AG04449 (cell line): ENCODE measurements around the gene RHBDF2.
A peak's percentile ranks its signal among the peaks of the same experiment; 100 is the strongest.

Source experiments
- CTCF ChIA-PET: fragments of 350-600 bp; formaldehyde crosslinking; extraction: SDS; loops from one replicate; lab custom pipeline; 2021; ENCODE audit warnings: antibody characterized with exemption; lab: Yijun Ruan, JAX
- POLR2A ChIA-PET: fragments of 400-600, 350-600 bp; formaldehyde crosslinking; extraction: SDS; loops from one replicate; lab custom pipeline; 2020; ENCODE audit warnings: antibody characterized with exemption, inconsistent platforms; lab: Yijun Ruan, JAX
- DNase-seq: peaks from one replicate; pipeline ENCODE4 v3.0.0-alpha.2; 2010; ENCODE audit warnings: low read depth, low spot score
- H3K4me3 ChIP-seq: 2 replicates; pipeline ENCODE4 v1.5.1; 2011; ENCODE audit warnings: low read depth, mild to moderate bottlenecking, control low read depth, low read length
- TF ChIP-seq, protein P1 (sequence below): IDR thresholded peaks from one replicate; pipeline ENCODE4 v1.5.1; 2011; ENCODE audit warnings: mild to moderate bottlenecking, moderate library complexity, low read length, control low read depth, inconsistent platforms; ENCODE audit not compliant: insufficient read depth; ENCODE audit errors: missing control alignments

RHBDF2 gene

DNA sequence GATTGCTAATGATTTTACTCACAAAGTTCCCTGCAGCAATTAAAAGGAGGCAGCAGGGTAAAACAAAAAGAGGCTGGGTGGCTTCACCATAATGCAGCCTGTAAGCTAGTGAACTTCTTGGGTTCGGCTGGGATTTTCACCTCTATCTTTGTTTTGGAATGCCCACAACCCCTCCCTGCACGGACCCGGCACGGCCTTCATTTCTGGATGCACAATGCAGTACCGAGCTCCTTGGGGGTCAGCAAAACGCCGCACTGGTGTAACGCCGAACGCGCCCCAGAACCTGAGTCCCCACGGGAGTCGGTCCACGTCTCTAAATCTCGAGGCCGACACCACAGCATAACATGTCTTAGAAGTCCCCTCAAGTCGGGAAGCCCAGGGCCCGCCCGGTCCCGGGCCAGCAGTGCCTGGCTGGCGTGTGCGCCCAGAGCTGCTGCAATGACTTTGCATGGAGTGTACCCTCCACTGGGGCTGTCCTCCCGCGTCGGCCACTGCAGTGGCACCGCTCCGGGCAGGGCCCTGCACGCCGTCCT, 49.0 kb downstream of the RHBDF2 start:
- TF ChIP-seq, protein P1, sequence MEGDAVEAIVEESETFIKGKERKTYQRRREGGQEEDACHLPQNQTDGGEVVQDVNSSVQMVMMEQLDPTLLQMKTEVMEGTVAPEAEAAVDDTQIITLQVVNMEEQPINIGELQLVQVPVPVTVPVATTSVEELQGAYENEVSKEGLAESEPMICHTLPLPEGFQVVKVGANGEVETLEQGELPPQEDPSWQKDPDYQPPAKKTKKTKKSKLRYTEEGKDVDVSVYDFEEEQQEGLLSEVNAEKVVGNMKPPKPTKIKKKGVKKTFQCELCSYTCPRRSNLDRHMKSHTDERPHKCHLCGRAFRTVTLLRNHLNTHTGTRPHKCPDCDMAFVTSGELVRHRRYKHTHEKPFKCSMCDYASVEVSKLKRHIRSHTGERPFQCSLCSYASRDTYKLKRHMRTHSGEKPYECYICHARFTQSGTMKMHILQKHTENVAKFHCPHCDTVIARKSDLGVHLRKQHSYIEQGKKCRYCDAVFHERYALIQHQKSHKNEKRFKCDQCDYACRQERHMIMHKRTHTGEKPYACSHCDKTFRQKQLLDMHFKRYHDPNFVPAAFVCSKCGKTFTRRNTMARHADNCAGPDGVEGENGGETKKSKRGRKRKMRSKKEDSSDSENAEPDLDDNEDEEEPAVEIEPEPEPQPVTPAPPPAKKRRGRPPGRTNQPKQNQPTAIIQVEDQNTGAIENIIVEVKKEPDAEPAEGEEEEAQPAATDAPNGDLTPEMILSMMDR, result no peak
- CTCF ChIA-PET, result interaction anchor here (0.7 to 34.4 kb wide), 10 partner anchors 11 to 172 kb away, joined by 3 to 1209 read pairs (median 4); partner anchors contain the start of genes AANAT and RHBDF2
- POLR2A ChIA-PET, result interaction anchor here (0.8 kb wide), 1 partner anchor 99 kb away, joined by 3 read pairs; no protein-coding TSS in a partner anchor
- no peak for DNase-seq
- H3K4me3 ChIP-seq, result peak overlapping the region; percentile 77

DNA sequence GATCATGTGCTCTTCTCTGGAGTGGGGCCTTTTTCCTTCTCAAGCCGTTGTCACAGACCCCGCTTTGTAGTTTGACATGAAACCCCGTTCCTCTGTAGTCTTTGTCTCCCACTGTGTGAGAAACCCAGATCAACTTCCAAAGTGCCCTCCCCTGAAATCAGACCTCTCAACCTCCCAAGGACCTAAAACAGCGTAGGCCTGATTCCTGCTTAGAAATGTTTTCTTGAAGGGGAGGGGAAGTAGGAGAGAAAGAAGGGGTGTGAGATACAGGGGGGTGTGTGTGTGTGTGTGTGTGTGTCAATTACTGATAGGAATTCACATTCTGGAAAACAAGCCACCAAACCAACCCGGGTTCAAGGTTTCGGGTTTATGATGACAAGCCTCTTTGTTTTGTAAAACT, 49.7 kb downstream of the RHBDF2 start:
- POLR2A ChIA-PET, result no interaction called here
- TF ChIP-seq, protein P1, result no peak
- CTCF ChIA-PET, result interaction anchor here (0.7 to 34.4 kb wide), 13 partner anchors 12 to 173 kb away, joined by 3 to 1209 read pairs (median 5); partner anchors contain the start of genes AANAT and RHBDF2
- peak overlapping the region; percentile 77 for H3K4me3 ChIP-seq
- DNase-seq, result no peak

DNA sequence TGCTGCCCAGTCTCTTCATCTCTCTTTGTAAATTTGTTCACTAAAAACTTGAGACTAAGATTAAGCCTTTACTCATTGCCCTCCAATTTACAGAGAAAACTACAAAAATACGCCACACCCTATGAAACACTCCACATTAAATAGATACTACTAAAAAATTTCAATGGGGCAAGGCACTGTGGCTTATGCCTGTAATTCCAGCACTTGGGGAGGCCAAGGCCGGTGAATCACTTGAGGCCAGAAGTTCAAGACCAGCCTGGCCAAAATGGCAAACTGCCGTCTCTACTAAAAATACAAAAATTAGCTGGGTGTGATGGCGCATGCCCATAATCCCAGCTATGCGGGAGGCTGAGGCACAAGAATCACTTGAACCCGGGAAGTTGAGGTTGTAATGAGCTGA, 52.1 kb downstream of the RHBDF2 start:
- H3K4me3 ChIP-seq, result no peak overlapping the region
- ChIA-PET CTCF (interaction anchor here (0.8 to 34.4 kb wide), 6 partner anchors 10 to 74 kb away, joined by 3 to 1209 read pairs (median 9); partner anchors contain the start of genes AANAT and RHBDF2), POLR2A (no interaction called here)
- DNase-seq, result no peak
- TF ChIP-seq, protein P1, result no peak

DNA sequence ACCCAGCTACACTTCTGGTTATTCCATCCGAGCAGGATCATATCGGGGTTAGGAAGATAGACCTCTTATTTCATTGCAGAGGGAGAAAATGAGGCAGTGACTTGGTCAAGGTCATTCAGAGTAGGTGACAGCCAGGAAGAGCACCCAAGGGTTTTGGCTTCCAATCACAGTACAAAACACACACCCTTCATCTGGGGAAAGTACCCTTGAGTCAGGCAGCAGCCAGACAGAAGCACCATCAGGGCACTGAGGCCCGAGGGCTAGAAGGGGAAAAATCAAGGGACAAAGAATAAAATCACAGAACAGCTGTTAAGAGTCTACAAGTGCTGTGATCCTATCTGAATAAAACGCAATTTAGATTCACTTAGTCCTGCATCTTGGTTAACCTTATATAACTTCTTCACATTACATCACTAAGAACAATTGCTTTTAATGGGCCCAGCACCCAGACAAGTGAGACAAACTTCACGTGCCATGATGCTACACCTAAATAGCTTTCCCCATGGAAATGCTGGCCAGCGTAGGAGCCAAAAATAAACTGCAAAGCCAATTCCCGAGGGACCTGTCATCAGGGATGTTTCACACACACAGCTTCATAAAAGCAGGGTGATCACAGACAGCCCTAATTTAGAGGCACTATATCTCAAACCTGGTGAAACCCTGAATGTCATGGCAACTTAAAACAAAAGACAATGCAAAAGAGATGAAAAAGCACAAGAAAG, 53.1 kb downstream of the RHBDF2 start:
- no peak overlapping the region for H3K4me3 ChIP-seq
- POLR2A ChIA-PET, result interaction anchor here (0.6 kb wide), 1 partner anchor 21 kb away, joined by 4 read pairs; no protein-coding TSS in a partner anchor
- DNase-seq, result no peak
- CTCF ChIA-PET, result interaction anchor here (0.6 to 34.4 kb wide), 7 partner anchors 11 to 96 kb away, joined by 3 to 1209 read pairs (median 6); partner anchors contain the start of gene RHBDF2
- TF ChIP-seq, protein P1, result no peak

DNA sequence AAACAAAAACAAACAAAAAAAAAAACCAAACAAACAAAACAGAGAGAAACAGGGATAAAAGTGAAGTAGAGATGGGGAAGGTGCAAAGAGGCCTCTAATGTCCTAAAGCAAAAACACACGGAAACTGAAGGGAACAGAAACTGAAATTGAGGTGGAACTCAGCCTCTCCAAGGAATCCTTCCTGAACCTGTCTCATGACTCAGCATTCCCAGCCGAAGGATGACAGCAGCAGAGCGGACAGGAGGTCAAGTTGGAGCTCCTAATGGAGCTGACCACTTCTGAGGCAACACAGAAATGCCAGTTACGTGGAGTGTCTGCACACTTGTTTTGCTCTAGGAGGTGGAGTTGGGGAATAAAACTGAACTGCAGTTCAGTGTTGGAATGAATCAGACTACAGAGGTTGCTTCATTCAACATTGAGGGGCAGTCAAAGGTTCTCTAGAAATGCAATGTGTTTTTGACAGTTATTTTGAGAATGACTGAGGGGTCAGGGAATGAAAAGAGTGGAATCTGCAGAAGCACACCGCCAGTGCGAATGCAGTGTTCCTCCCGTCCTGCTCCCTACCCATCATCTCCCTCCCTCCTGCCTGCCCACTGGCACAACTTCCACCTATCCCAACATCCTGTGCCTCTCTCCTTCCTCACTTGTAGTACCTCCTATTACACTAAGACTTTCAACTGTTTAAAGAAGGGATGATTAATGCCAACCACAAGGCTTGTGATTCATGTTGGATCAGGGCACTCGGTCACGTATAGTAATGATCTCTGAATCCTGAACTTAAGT, 54.6 kb downstream of the RHBDF2 start:
- TF ChIP-seq, protein P1, result no peak
- peak overlapping the region; percentile 10 for H3K4me3 ChIP-seq
- POLR2A ChIA-PET, result interaction anchor here (0.6 kb wide), 1 partner anchor 33 kb away, joined by 4 read pairs; no protein-coding TSS in a partner anchor
- no peak for DNase-seq
- CTCF ChIA-PET, result interaction anchor here (0.6 to 4.8 kb wide), 8 partner anchors 12 to 644 kb away, joined by 3 to 41 read pairs (median 7); partner anchors contain the start of genes AANAT and SPHK1
